Central memory CD8-positive, alpha-beta T cell (primary cell): Measurements from ENCODE around the gene SURF4.
A peak's percentile ranks its signal among the peaks of the same experiment; 100 is the strongest.
"Not testable (repeated sequence)": the region's sequence is repeated elsewhere in the genome, so short reads cannot be mapped to it uniquely, and the experiment has no call there.

ENCODE experiments used
- ATAC-seq: fragments of 150-1000 bp; cut with Tn5 transposase; replicated peaks from 2 replicates; pipeline ENCODE4 v1.10.0; 2022; ENCODE audit warnings: mild to moderate bottlenecking, moderate FRiP score, moderate number of reproducible peaks; ENCODE audit not compliant: poor library complexity, severe bottlenecking; ENCODE audit errors: extremely low read depth
- DNase-seq, 2 donors: peaks; one replicate each; pipeline ENCODE4 v3.0.0; 2021; ENCODE audit warnings: low spot score in 2 of 2
- H3K27ac Mint-ChIP-seq: one replicate; pipeline ENCODE4 v1.8.0; 2022; ENCODE audit warnings: low read depth, mild to moderate bottlenecking, moderate library complexity, mixed read lengths
- H3K27me3 Mint-ChIP-seq: one replicate; pipeline ENCODE4 v1.8.0; 2022; ENCODE audit warnings: mixed read lengths
- H3K36me3 Mint-ChIP-seq: one replicate; pipeline ENCODE4 v1.8.0; 2022; ENCODE audit warnings: mild to moderate bottlenecking, moderate library complexity, mixed read lengths; ENCODE audit not compliant: insufficient read depth
- H3K4me1 Mint-ChIP-seq: one replicate; pipeline ENCODE4 v1.8.0; 2022; ENCODE audit warnings: mixed read lengths
- H3K4me3 Mint-ChIP-seq: one replicate; pipeline ENCODE4 v1.8.0; 2022; ENCODE audit warnings: mild to moderate bottlenecking, moderate library complexity, mixed read lengths
- H3K9me3 Mint-ChIP-seq: one replicate; pipeline ENCODE4 v1.8.0; 2022; ENCODE audit warnings: mixed read lengths

Gene SURF4

GRCh38 chr9:133344071-133344470 lies 31.8 kb downstream of the SURF4 start:
- no peak overlapping the region for H3K4me3 Mint-ChIP-seq
- H3K36me3 Mint-ChIP-seq: peaks cover 31% of the 10 kb centered on the region
- H3K27me3 Mint-ChIP-seq: no peaks in the 10 kb centered on the region
- H3K9me3 Mint-ChIP-seq: no peaks in the 10 kb centered on the region
- DNase-seq (no peak), ATAC-seq (no peak)
- no peak overlapping the region for H3K27ac Mint-ChIP-seq
- H3K4me1 Mint-ChIP-seq: peaks cover 57% of the 10 kb centered on the region

- ATAC-seq (no peak), DNase-seq (no peak)
These were observed 33.3 kb downstream of the SURF4 start for GRCh38 chr9:133342570-133342969.

GRCh38 chr9:133342069-133342406 lies 33.8 kb downstream of the SURF4 start:
- DNase-seq: no peak
- Mint-ChIP-seq H3K9me3 (no peaks in the 10 kb centered on the region), H3K27ac (no peak overlapping the region), H3K36me3 (peaks cover 22% of the 10 kb centered on the region), H3K4me1 (peaks cover 44% of the 10 kb centered on the region), H3K4me3 (no peak overlapping the region), H3K27me3 (no peaks in the 10 kb centered on the region)
- ATAC-seq: no peak

More at GRCh38 chr9:133342570-133342969, 33.3 kb downstream of the SURF4 start:
- Mint-ChIP-seq H3K27me3 (no peaks in the 10 kb centered on the region), H3K27ac (no peak overlapping the region), H3K36me3 (peaks cover 22% of the 10 kb centered on the region), H3K4me1 (peaks cover 46% of the 10 kb centered on the region), H3K4me3 (no peak overlapping the region), H3K9me3 (no peaks in the 10 kb centered on the region)

- Mint-ChIP-seq H3K27ac (no peak overlapping the region), H3K9me3 (no peaks in the 10 kb centered on the region), H3K4me3 (no peak overlapping the region), H3K27me3 (no peaks in the 10 kb centered on the region), H3K36me3 (peaks cover 22% of the 10 kb centered on the region), H3K4me1 (peaks cover 38% of the 10 kb centered on the region)
- no peak for ATAC-seq
- DNase-seq: no peak
These were observed 34.3 kb downstream of the SURF4 start for GRCh38 chr9:133341369-133342068.

DNA sequence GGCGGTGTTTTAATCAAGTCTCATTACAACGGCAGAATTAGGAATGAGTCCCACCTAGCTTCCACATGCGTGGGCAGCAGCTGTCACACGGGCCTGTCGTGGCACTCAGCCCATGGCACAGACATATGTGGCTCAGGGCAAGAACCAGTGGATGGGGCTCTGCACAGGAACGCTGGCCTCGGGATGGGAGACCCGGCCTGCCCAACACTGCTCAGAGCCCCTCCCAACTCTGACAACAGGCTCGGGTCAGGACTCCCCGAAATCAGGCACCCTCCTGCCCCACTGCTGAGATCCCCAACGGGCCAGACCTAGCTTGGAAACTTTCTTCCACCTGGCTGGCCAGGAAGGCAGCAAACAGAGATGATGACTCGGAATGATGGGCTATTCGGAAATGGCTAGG lies 34.9 kb downstream of the SURF4 start:
- Mint-ChIP-seq H3K9me3 (no peaks in the 10 kb centered on the region), H3K4me3 (no peak overlapping the region), H3K36me3 (peaks cover 25% of the 10 kb centered on the region), H3K27me3 (no peaks in the 10 kb centered on the region), H3K4me1 (peaks cover 38% of the 10 kb centered on the region), H3K27ac (no peak overlapping the region)
- no peak for ATAC-seq
- no peak for DNase-seq

DNA sequence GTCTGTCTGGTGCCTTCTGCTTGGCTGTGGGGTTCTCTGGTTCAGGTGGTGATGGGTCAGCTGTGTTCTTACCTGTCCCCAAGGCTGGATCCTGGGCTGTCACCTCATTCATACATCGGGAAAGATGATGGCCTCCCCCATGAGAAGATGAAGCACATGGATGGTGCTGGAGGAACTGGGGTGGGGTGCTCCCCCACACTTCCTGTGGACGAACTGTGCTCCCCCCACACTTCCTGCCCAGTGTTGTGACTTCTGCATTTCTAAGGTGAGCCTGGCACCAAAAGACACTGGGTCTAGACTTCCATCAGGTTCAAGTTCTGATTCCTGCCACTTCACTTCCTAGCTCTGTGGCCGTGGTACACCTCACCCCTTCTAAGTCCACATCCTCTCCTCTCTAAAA lies 35.6 kb downstream of the SURF4 start:
- H3K9me3 Mint-ChIP-seq: no peaks in the 10 kb centered on the region
- peaks cover 30% of the 10 kb centered on the region for H3K36me3 Mint-ChIP-seq
- H3K27me3 Mint-ChIP-seq: no peaks in the 10 kb centered on the region
- H3K4me1 Mint-ChIP-seq: peaks cover 44% of the 10 kb centered on the region
- ATAC-seq (no peak), DNase-seq (no peak)
- H3K4me3 Mint-ChIP-seq: no peak overlapping the region
- no peak overlapping the region for H3K27ac Mint-ChIP-seq

DNA sequence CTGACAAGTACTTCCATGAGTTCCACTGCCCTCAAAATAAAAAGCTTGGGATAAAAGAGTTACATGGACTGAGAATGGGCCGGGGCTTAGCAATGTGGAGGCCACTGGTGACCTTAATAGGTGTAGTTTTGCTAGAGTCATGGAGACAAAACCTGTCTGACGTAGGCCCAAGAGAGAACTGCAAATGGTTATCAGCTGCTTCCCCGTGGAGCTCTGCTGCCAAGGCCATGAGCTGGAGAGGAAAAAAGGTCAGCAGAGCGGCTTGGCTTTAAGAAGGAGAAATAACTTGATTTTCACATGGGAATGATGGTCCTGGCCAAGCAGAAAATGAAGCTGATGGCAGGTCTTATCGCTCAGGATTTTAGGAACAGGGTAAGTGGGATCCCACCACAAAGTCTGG lies 36.2 kb downstream of the SURF4 start:
- H3K4me3 Mint-ChIP-seq: no peak overlapping the region
- peaks cover 46% of the 10 kb centered on the region for H3K4me1 Mint-ChIP-seq
- DNase-seq (no peak), ATAC-seq (no peak)
- no peaks in the 10 kb centered on the region for H3K9me3 Mint-ChIP-seq
- H3K27ac Mint-ChIP-seq: no peak overlapping the region
- H3K27me3 Mint-ChIP-seq: no peaks in the 10 kb centered on the region
- H3K36me3 Mint-ChIP-seq: peaks cover 30% of the 10 kb centered on the region

- H3K4me1 Mint-ChIP-seq: peaks cover 45% of the 10 kb centered on the region
- ATAC-seq (peak; percentile 94), DNase-seq (peak; percentile 88 to 89)
- H3K27me3 Mint-ChIP-seq: no peaks in the 10 kb centered on the region
- no peaks in the 10 kb centered on the region for H3K9me3 Mint-ChIP-seq
- peak within 1 kb of the TSS; percentile 92 for H3K27ac Mint-ChIP-seq
- H3K36me3 Mint-ChIP-seq: peaks cover 34% of the 10 kb centered on the region
- peak within 1 kb of the TSS; percentile 93 for H3K4me3 Mint-ChIP-seq
These were observed 39.7 kb downstream of the SURF4 start, which contains the start of gene SURF6 for GRCh38 chr9:133335924-133336811. Gene SURF6, minus strand, starts transcription at chr9:133336188. Its CDS starts 56 bp downstream, at chr9:133336132.

DNA sequence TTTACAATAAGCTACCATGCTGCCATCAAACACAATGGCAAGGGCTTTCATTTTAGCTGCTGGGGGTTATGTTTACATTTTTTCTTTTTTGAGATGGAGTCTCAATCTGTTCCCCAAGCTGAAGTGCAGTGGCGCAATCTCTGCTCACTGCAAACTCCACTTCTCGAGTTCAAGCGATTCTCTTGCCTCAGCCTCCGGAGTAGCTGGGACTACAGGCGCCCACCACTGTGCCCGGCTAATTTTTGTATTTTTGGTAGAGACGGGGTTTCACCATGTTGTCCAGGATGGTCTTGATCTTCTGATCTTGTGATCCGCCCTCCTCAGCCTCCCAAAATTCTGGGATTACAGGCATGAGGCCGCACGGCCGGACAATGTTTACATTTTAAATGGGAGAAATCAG lies 41.0 kb downstream of the SURF4 start:
- H3K27me3 Mint-ChIP-seq, H3K9me3 Mint-ChIP-seq, DNase-seq, ATAC-seq: not testable (repeated sequence)
- H3K27ac Mint-ChIP-seq: peak overlapping the region; percentile 92
- H3K4me3 Mint-ChIP-seq: peak overlapping the region; percentile 93
- H3K36me3 Mint-ChIP-seq: peaks cover 40% of the 10 kb centered on the region
- H3K4me1 Mint-ChIP-seq: peaks cover 35% of the 10 kb centered on the region

DNA sequence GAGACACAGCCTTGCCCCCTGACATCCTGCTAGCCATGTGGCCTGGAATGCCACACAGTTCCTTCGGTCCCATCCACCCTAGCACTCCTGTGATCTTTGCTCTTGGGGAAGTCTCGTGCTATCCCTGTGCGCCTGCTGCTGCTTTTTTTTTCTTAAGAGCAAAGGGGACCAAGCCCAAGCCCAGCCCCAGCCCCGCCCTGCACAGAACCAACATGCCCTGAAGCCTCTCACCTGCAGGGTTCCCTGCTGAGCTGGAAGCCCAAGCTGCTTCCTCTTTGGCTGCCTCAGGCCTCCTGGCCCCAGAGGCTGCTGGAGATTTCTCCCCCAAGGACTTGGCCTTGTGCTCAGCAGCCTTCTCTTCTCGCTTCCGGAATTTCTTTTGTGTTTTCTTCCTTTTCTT lies 41.7 kb downstream of the SURF4 start:
- H3K27me3 Mint-ChIP-seq: no peaks in the 10 kb centered on the region
- ATAC-seq (no peak), DNase-seq (no peak)
- peaks cover 38% of the 10 kb centered on the region for H3K36me3 Mint-ChIP-seq
- no peak overlapping the region for H3K4me3 Mint-ChIP-seq
- H3K4me1 Mint-ChIP-seq: peaks cover 28% of the 10 kb centered on the region
- peak overlapping the region; percentile 19 for H3K27ac Mint-ChIP-seq
- H3K9me3 Mint-ChIP-seq: no peaks in the 10 kb centered on the region

- DNase-seq: no peak
- Mint-ChIP-seq H3K36me3 (peaks cover 33% of the 10 kb centered on the region), H3K9me3 (no peaks in the 10 kb centered on the region), H3K4me1 (peaks cover 30% of the 10 kb centered on the region), H3K27me3 (no peaks in the 10 kb centered on the region), H3K4me3 (no peak overlapping the region), H3K27ac (peak overlapping the region; percentile 19)
- no peak for ATAC-seq
These were observed 42.3 kb downstream of the SURF4 start for GRCh38 chr9:133333566-133333965.

GRCh38 chr9:133333011-133333410 lies 42.8 kb downstream of the SURF4 start:
- Mint-ChIP-seq H3K4me3 (no peak overlapping the region), H3K27ac (peak overlapping the region; percentile 65), H3K36me3 (peaks cover 33% of the 10 kb centered on the region), H3K27me3 (no peaks in the 10 kb centered on the region), H3K9me3 (no peaks in the 10 kb centered on the region), H3K4me1 (peaks cover 34% of the 10 kb centered on the region)
- ATAC-seq (no peak), DNase-seq (no peak)

- H3K9me3 Mint-ChIP-seq: no peaks in the 10 kb centered on the region
- no peaks in the 10 kb centered on the region for H3K27me3 Mint-ChIP-seq
- peaks cover 34% of the 10 kb centered on the region for H3K4me1 Mint-ChIP-seq
- H3K36me3 Mint-ChIP-seq: peaks cover 33% of the 10 kb centered on the region
- no peak overlapping the region for H3K4me3 Mint-ChIP-seq
- no peak for ATAC-seq
- DNase-seq: no peak
- H3K27ac Mint-ChIP-seq: peak overlapping the region; percentile 65
These were observed 43.5 kb downstream of the SURF4 start for GRCh38 chr9:133332381-133332730.
